HL-60/S4 treated with retinoic acid at 250 ng/mL for 4 days and 3 days (cell line): ENCODE data around the gene LSS.

Experiments
- in situ Hi-C: fragments of 300-500 bp; cut with MboI; formaldehyde crosslinking; loops from 2 replicates; pipeline ENCODE4 v1.7.0; 2022; ENCODE audit warnings: low sequenced_read_pairs

LSS gene

GRCh38 chr21:46219591-46220239 lies 8.9 kb downstream of the LSS start:
- in situ Hi-C loops = no loop called here

GRCh38 chr21:46218906-46219590 lies 9.5 kb downstream of the LSS start:
- in situ Hi-C loops = no loop called here

- in situ Hi-C loops = no loop called here
Measured at GRCh38 chr21:46217511-46218196, 10.9 kb downstream of the LSS start.

GRCh38 chr21:46216132-46216747 lies 12.3 kb downstream of the LSS start:
- in situ Hi-C loops = no loop called here

- in situ Hi-C loops = no loop called here
Measured at GRCh38 chr21:46215436-46216131, 13.0 kb downstream of the LSS start.

GRCh38 chr21:46214478-46215340 lies 13.9 kb downstream of the LSS start:
- in situ Hi-C loops = no loop called here

- in situ Hi-C loops = no loop called here
Measured at GRCh38 chr21:46213620-46214286, 14.8 kb downstream of the LSS start.

- in situ Hi-C loops = no loop called here
Measured at GRCh38 chr21:46212721-46213484, 15.7 kb downstream of the LSS start.

- in situ Hi-C loops = no loop called here
Measured at GRCh38 chr21:46211786-46212720, 16.5 kb downstream of the LSS start.

- in situ Hi-C loops = no loop called here
Measured at GRCh38 chr21:46211376-46211775, 17.2 kb downstream of the LSS start.

- in situ Hi-C loops = no loop called here
Measured at GRCh38 chr21:46210378-46211136, 18.0 kb downstream of the LSS start.

GRCh38 chr21:46208761-46209721 lies 19.5 kb downstream of the LSS start:
- in situ Hi-C loops = no loop called here

GRCh38 chr21:46207920-46208591 lies 20.5 kb downstream of the LSS start:
- in situ Hi-C loops = no loop called here

GRCh38 chr21:46207006-46207919 lies 21.3 kb downstream of the LSS start:
- in situ Hi-C loops = no loop called here
